ENCODE data around the gene ARVCF. TPM values are rescaled to one million over a fixed set of nuclear protein-coding genes. Genes with fewer than 3 reads are reported as not detected.

Gene ARVCF
- total and polyA plus RNA-seq, 5 donors from 2014 or later, result 0.39 to 2.7 (median 0.47) TPM; not detected in 1

DNA sequence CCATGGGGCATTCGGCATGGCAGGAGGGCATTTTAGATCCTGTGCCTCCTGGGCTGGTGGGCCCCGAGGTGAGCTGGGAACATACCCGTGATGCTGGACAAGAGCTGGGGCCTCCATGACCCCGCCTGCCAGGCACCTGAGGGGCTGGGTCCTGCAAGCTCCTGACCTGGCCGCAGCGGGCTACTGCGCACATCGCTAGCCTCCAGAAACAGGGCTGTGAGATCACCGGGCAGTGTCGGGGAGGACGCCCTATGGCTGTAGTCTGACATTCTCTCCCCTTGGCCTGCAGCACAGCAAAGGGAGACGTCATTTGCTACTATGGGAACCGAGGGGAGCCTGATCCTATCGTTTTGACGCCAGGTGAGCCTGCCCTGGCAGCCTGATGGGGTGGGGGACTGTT, 39.0 kb upstream of the ARVCF start:
- H3K27ac ChIP-seq (ENCODE audit: insufficient read depth, low read length, poor library complexity, severe bottlenecking), result no peak overlapping the region
- H3K27me3 ChIP-seq (ENCODE audit: control insufficient read depth, insufficient read depth, low read length), result no peaks in the 10 kb centered on the region
- Mint-ChIP-seq H3K36me3 (peaks cover 16% of the 10 kb centered on the region), H3K27ac (no peak overlapping the region), H3K27me3 (no peaks in the 10 kb centered on the region), H3K4me1 (peaks cover 0 to 11% (median 1%) of the 10 kb centered on the region in 4 donors), H3K9me3 (no peaks in the 10 kb centered on the region), H3K4me3 (no peak overlapping the region)
- H3K4me3 ChIP-seq (ENCODE audit: low read depth, low read length), result no peak overlapping the region
- no peaks in the 10 kb centered on the region for H3K4me1 ChIP-seq (ENCODE audit: control insufficient read depth, insufficient read depth, low read length, poor library complexity, severe bottlenecking)
- peaks cover 45% of the 10 kb centered on the region for H3K36me3 ChIP-seq (ENCODE audit: control insufficient read depth, insufficient read depth, low read length)
- no peaks in the 10 kb centered on the region for H3K9me3 ChIP-seq (ENCODE audit: control insufficient read depth in 2 of 2, low read length in 2 of 2)
- ATAC-seq (ENCODE audit: low read depth in 2 of 2) (no peak), DNase-seq (no peak)

DNA sequence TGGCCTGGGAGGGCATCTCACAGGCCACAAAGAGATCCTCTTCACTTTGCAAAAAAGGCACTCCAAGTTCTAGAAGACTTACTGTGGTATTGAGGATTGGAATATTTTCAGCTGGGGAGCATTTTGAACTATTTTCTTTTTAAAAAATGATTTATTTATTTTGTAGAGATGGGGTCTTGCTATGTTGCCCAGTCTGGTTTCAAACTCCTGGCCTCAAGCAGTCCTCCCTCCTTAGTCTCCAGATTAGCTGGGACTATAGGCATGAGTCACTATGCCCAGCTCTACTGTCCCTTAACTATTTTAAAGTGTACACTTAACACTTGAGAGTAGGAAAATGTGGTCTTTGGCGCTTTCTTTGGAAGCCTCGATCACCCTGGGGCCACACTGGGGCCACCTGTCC, 38.5 kb upstream of the ARVCF start:
- DNase-seq, result no peak
- no peaks in the 10 kb centered on the region for H3K9me3 ChIP-seq (ENCODE audit: control insufficient read depth in 2 of 2, low read length in 2 of 2)
- peaks cover 45% of the 10 kb centered on the region for H3K36me3 ChIP-seq (ENCODE audit: control insufficient read depth, insufficient read depth, low read length)
- no peaks in the 10 kb centered on the region for H3K9me3 Mint-ChIP-seq
- no peak for ATAC-seq (ENCODE audit: low read depth in 2 of 2)
- peaks cover 16% of the 10 kb centered on the region for H3K36me3 Mint-ChIP-seq
- H3K4me3 Mint-ChIP-seq, result no peak overlapping the region
- no peaks in the 10 kb centered on the region for H3K4me1 ChIP-seq (ENCODE audit: control insufficient read depth, insufficient read depth, low read length, poor library complexity, severe bottlenecking)
- no peak overlapping the region for H3K27ac ChIP-seq (ENCODE audit: insufficient read depth, low read length, poor library complexity, severe bottlenecking)
- no peak overlapping the region for H3K27ac Mint-ChIP-seq
- no peaks in the 10 kb centered on the region for H3K27me3 Mint-ChIP-seq
- H3K4me3 ChIP-seq (ENCODE audit: low read depth, low read length), result no peak overlapping the region
- H3K4me1 Mint-ChIP-seq, result peaks cover 0 to 9% (median 1%) of the 10 kb centered on the region in 4 donors
- no peaks in the 10 kb centered on the region for H3K27me3 ChIP-seq (ENCODE audit: control insufficient read depth, insufficient read depth, low read length)

DNA sequence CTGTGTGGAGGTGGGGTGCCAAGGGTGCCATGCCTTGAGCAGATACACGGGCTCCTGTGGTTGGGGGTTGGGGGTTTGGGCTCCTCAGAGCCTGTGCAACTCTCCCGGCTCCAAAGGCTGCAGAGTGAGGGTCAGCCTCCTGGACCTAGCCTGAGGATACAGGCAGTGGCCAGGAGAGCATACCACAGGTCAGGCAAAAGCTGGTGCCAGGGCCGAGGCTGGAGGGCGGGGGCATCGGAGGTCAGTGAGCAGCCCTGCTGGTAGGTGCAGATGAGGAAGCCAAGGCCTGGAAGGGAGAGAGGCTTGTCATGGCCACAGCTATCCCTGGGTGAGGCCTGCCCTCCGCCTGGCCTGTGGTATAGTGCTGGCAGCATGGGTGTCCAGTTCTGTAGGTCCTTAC, 37.9 kb upstream of the ARVCF start:
- DNase-seq (no peak), ATAC-seq (ENCODE audit: low read depth in 2 of 2) (no peak)
- H3K4me1 ChIP-seq (ENCODE audit: control insufficient read depth, insufficient read depth, low read length, poor library complexity, severe bottlenecking), result no peaks in the 10 kb centered on the region
- no peaks in the 10 kb centered on the region for H3K9me3 Mint-ChIP-seq
- H3K4me3 Mint-ChIP-seq, result no peak overlapping the region
- H3K4me3 ChIP-seq (ENCODE audit: low read depth, low read length), result no peak overlapping the region
- peaks cover 45% of the 10 kb centered on the region for H3K36me3 ChIP-seq (ENCODE audit: control insufficient read depth, insufficient read depth, low read length)
- no peak overlapping the region for H3K27ac ChIP-seq (ENCODE audit: insufficient read depth, low read length, poor library complexity, severe bottlenecking)
- H3K36me3 Mint-ChIP-seq, result peaks cover 19% of the 10 kb centered on the region
- no peaks in the 10 kb centered on the region for H3K27me3 Mint-ChIP-seq
- H3K27ac Mint-ChIP-seq, result no peak overlapping the region
- no peaks in the 10 kb centered on the region for H3K27me3 ChIP-seq (ENCODE audit: control insufficient read depth, insufficient read depth, low read length)
- peaks cover 0 to 9% (median 1%) of the 10 kb centered on the region in 4 donors for H3K4me1 Mint-ChIP-seq
- H3K9me3 ChIP-seq (ENCODE audit: control insufficient read depth in 2 of 2, low read length in 2 of 2), result no peaks in the 10 kb centered on the region

DNA sequence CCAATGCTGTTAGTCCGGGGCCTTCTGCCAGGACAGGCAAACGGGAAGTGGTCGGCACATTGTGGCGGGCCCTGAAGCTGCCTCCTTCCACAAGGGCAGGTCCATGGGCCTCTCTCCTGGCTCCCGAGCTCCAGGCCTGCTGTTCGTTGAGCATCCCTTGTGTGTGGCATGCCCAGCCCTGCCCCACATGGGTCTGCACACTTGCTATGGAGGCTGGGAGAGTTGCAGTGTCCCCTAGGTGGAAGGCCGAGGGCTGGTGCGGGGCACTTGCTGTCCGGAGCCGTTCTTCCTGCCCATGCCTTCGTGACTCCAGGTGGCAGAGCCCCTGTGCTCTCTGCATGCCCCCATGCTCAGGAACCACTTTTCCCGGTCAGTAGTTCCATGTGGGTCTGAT, 37.4 kb upstream of the ARVCF start:
- no peak overlapping the region for H3K27ac Mint-ChIP-seq

DNA sequence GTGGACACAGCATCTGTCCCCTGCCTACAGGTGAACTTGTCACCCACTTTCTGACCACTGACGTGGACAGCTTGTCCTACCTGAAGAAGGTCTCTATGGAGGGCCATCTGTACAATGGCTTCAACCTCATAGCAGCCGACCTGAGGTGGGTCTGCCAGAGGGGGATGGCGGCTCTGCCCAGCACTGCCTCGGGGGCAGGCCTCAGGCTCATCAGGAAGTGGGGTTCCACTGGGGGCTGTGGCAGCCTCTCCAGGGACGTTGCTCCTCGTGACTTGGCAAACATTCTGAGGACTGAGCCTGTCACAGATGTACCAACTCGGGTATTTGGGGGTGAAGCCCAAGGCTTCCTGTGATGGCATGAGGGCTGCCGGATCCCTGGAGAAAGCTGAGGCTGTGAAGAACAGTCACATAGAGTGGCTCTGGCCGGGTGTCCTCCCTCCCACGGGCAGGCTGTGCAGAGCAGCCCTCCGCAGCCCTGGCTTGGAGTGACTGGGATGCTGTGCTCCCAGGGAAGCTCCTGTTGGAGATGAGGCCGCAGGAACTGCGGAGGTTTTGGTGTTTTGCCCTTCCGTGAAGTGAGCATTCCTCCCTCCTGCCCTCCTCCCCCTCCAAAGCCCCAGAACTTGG, 36.9 kb upstream of the ARVCF start:
- H3K36me3 Mint-ChIP-seq, result peaks cover 17% of the 10 kb centered on the region
- Histone ChIP-seq H3K27me3 (ENCODE audit: control insufficient read depth, insufficient read depth, low read length) (no peaks in the 10 kb centered on the region), H3K4me3 (ENCODE audit: low read depth, low read length) (no peak overlapping the region), H3K36me3 (ENCODE audit: control insufficient read depth, insufficient read depth, low read length) (peaks cover 43% of the 10 kb centered on the region), H3K4me1 (ENCODE audit: control insufficient read depth, insufficient read depth, low read length, poor library complexity, severe bottlenecking) (no peaks in the 10 kb centered on the region), H3K27ac (ENCODE audit: insufficient read depth, low read length, poor library complexity, severe bottlenecking) (no peak overlapping the region), H3K9me3 (ENCODE audit: control insufficient read depth in 2 of 2, low read length in 2 of 2) (no peaks in the 10 kb centered on the region)
- H3K27ac Mint-ChIP-seq, result no peak overlapping the region
- peaks cover 0 to 6% (median 3%) of the 10 kb centered on the region in 4 donors for H3K4me1 Mint-ChIP-seq
- H3K4me3 Mint-ChIP-seq, result no peak overlapping the region
- no peaks in the 10 kb centered on the region for H3K27me3 Mint-ChIP-seq
- DNase-seq (no peak), ATAC-seq (ENCODE audit: low read depth in 2 of 2) (no peak)
- no peaks in the 10 kb centered on the region for H3K9me3 Mint-ChIP-seq

More for the DNA sequence above, 37.4 kb upstream of the ARVCF start:
- H3K36me3 ChIP-seq (ENCODE audit: control insufficient read depth, insufficient read depth, low read length), result peaks cover 46% of the 10 kb centered on the region
- H3K27ac ChIP-seq (ENCODE audit: insufficient read depth, low read length, poor library complexity, severe bottlenecking), result no peak overlapping the region
- no peaks in the 10 kb centered on the region for H3K9me3 Mint-ChIP-seq
- H3K27me3 Mint-ChIP-seq, result no peaks in the 10 kb centered on the region
- no peaks in the 10 kb centered on the region for H3K4me1 ChIP-seq (ENCODE audit: control insufficient read depth, insufficient read depth, low read length, poor library complexity, severe bottlenecking)
- no peak overlapping the region for H3K4me3 ChIP-seq (ENCODE audit: low read depth, low read length)
- DNase-seq (no peak), ATAC-seq (ENCODE audit: low read depth in 2 of 2) (no peak)
- peaks cover 18% of the 10 kb centered on the region for H3K36me3 Mint-ChIP-seq
- H3K9me3 ChIP-seq (ENCODE audit: control insufficient read depth in 2 of 2, low read length in 2 of 2), result no peaks in the 10 kb centered on the region
- no peak overlapping the region for H3K4me3 Mint-ChIP-seq
- H3K4me1 Mint-ChIP-seq, result peaks cover 0 to 9% (median 2%) of the 10 kb centered on the region in 4 donors
- no peaks in the 10 kb centered on the region for H3K27me3 ChIP-seq (ENCODE audit: control insufficient read depth, insufficient read depth, low read length)

DNA sequence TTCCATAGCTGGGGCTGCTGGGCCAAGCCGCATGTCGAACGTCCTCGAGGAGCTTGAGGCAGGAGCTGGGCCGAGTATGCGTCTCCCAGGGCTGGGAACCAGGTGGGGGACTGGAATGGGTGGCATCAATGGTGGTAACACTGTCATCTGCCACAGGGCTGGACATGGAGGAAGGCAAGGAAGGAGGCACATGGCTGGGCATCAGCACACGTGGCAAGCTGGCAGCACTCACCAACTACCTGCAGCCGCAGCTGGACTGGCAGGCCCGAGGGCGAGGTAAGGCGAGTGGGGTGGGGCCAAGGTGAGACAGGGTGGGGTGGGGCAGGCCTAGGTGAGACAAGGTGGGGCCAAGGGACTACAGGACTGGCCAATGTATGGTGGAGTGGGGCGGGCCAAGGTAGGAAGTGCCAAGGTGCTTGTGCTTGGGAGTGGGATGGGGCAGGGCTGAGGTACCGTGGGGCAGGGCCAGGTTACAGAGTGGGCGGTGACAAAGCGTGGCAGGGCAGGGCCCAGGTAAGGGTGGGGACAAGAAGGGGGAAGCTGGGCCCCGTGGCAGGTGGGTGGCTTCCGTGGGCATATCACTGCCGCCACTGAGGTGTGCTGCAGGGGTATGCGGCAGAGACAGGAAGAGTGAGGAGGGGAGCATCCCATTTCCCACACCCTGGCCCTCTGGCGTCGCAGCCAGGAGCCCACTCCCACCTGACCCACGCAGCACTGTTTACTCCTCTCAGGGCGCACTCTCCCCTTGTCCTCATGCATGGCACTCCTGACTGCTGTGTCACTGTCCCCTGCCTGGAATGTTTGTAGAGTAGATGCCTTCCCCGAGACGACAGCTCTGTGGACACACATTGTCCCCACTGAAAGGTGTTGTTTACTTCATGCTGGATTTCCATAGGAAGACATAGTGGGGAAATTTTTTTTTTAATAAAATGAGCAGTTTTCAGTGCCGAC, 36.0 kb upstream of the ARVCF start:
- no peaks in the 10 kb centered on the region for H3K9me3 ChIP-seq (ENCODE audit: control insufficient read depth in 2 of 2, low read length in 2 of 2)
- H3K27me3 ChIP-seq (ENCODE audit: control insufficient read depth, insufficient read depth, low read length), result no peaks in the 10 kb centered on the region
- peaks cover 50% of the 10 kb centered on the region for H3K36me3 ChIP-seq (ENCODE audit: control insufficient read depth, insufficient read depth, low read length)
- no peaks in the 10 kb centered on the region for H3K4me1 ChIP-seq (ENCODE audit: control insufficient read depth, insufficient read depth, low read length, poor library complexity, severe bottlenecking)
- peaks cover 17% of the 10 kb centered on the region for H3K36me3 Mint-ChIP-seq
- no peaks in the 10 kb centered on the region for H3K27me3 Mint-ChIP-seq
- DNase-seq (no peak), ATAC-seq (ENCODE audit: low read depth in 2 of 2) (no peak)
- H3K9me3 Mint-ChIP-seq, result peaks cover 0 to 5% (median 0%) of the 10 kb centered on the region in 7 donors
- peak overlapping the region in 1 of 3 donors; percentile 31 for H3K27ac Mint-ChIP-seq
- no peak overlapping the region for H3K27ac ChIP-seq (ENCODE audit: insufficient read depth, low read length, poor library complexity, severe bottlenecking)
- H3K4me1 Mint-ChIP-seq, result peaks cover 0 to 3% (median 1%) of the 10 kb centered on the region in 4 donors
- no peak overlapping the region for H3K4me3 ChIP-seq (ENCODE audit: low read depth, low read length)
- H3K4me3 Mint-ChIP-seq, result peak overlapping the region in 1 of 4 donors; percentile 23

DNA sequence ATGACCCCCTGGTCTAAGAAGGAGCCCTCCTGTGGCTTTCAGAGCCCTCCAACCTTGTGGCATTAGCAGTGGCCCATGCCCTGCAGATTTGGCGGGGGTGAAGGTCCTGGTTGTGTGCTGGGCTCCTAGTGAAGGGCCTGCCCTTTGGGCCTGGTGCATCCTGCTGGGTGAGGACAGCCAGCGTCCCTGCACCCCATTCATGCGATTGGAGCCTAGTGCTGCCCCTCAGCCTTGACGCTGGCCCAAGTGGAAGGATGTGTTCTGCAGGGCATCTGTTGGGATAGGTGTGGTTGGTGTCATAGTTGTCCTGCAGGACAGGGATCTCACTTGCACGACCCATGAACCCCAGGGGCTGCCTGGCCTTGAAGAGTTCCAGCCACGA, 35.3 kb upstream of the ARVCF start:
- DNase-seq (no peak), ATAC-seq (ENCODE audit: low read depth in 2 of 2) (no peak)
- peaks cover 53% of the 10 kb centered on the region for H3K36me3 ChIP-seq (ENCODE audit: control insufficient read depth, insufficient read depth, low read length)
- peaks cover 0 to 3% (median 1%) of the 10 kb centered on the region in 4 donors for H3K4me1 Mint-ChIP-seq
- H3K9me3 ChIP-seq (ENCODE audit: control insufficient read depth in 2 of 2, low read length in 2 of 2), result no peaks in the 10 kb centered on the region
- H3K4me3 ChIP-seq (ENCODE audit: low read depth, low read length), result no peak overlapping the region
- H3K27me3 ChIP-seq (ENCODE audit: control insufficient read depth, insufficient read depth, low read length), result no peaks in the 10 kb centered on the region
- no peak overlapping the region for H3K4me3 Mint-ChIP-seq
- H3K36me3 Mint-ChIP-seq, result peaks cover 17% of the 10 kb centered on the region
- H3K9me3 Mint-ChIP-seq, result peaks cover 0 to 5% (median 0%) of the 10 kb centered on the region in 7 donors
- no peak overlapping the region for H3K27ac ChIP-seq (ENCODE audit: insufficient read depth, low read length, poor library complexity, severe bottlenecking)
- H3K27me3 Mint-ChIP-seq, result no peaks in the 10 kb centered on the region
- H3K27ac Mint-ChIP-seq, result no peak overlapping the region
- no peaks in the 10 kb centered on the region for H3K4me1 ChIP-seq (ENCODE audit: control insufficient read depth, insufficient read depth, low read length, poor library complexity, severe bottlenecking)
